Measurements from ENCODE around the gene SLC4A4. TPM values are rescaled to one million over a fixed set of nuclear protein-coding genes. Genes with fewer than 3 reads are reported as not detected.

SLC4A4 gene
- polyA plus RNA-seq, 3 donors = 72.6 to 73.7 (median 72.6) TPM

DNA sequence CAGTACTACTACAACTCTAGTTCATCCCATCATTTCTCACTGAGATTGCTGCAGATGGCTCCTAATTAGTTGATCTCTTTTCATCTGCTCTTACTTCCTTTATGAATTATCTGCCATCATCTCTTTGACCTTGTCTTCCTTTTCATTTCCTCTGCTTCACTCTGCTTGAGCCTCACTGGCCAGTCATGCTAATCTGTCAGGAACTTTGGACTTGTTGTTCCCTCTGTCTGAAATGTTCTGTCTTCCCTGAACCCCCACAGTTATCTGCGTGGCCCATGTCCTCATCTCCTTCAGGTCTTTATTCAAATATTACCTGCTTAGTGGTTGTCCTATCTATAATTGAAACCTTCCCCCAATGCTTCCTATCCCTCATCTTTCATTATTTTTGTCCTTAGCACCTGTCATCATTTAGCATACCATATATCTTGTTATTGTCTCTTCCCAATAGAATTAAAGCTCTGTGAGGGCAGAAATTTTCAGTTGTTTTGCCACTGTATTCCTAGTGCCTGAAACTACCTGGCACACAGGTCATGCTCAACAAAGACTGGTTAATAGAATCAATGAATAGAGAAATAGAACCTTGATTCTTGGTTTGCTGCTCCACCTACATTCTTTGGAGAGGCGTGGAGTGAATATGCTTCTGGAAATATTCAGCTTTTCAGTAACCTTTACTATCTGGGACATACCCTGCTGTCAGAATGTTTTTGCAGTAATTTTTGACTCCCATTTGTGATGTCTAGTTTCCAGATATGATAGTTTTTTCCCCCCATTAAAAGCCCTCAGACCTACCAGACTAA lies 5.0 kb downstream of the SLC4A4 start:
- DNase-seq (ENCODE audit: extremely low read depth in 1 of 11, low read depth in 9 of 11, low spot score in 4 of 11) = no peak

DNA sequence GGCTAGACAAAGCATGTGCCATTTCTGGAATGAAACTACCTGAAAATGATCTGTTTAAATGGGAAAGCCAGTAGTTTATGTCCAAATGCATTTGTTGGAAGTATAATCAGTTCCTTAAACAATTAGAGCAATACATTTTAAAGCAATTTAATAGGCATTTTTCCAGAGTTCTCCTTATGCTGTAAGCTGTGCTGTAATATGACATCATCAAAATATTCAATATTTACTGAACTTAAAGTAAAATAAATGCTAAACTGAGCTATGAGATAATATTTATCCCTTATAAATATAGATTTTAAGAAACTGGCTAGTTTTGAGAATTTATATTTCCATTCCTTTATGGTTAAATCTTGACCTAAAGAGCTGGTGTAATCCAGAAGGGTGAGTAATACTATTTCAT lies 7.9 kb downstream of the SLC4A4 start:
- DNase-seq (ENCODE audit: extremely low read depth in 1 of 11, low read depth in 9 of 11, low spot score in 4 of 11) = no peak

DNA sequence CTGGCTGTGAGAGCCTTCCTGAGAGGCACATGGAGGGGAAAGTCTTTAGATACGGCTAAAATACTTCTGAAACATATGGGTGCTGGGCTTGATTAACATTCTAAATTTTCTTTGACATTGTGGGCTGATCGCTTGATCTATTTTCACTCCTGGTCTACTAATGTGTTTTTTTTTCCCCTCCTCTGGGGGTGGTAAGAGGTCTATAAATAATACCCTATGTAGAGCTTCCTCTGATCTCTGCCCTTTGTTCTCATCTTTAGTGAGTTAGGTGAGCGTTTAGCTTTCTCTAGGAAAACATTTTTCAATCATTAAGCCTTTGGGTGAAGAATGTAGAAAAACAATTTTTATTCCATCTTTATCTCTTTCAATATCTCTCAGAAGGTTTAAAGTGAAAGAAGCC lies 9.8 kb downstream of the SLC4A4 start:
- DNase-seq (ENCODE audit: extremely low read depth in 1 of 11, low read depth in 9 of 11, low spot score in 4 of 11) = no peak

DNA sequence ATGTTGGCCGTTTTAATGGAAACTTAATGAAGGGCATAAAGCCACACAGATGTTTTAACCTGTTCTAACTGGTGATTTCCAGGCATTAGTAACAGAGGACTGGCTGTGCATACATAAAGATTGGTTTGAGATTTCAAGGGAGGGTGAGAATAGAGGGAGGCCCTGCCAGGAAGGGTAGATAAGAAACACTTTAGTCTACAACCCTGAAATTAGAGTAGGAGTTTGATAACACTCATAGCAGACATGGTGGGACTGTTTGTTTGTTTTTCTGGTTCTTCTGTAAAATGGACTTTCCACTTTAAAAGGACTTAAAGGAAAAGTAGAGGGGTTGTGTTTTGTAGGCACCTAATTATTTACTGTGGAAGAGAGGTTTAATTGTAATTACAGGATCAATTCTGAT lies 16.2 kb downstream of the SLC4A4 start:
- no peak for DNase-seq (ENCODE audit: extremely low read depth in 1 of 11, low read depth in 9 of 11, low spot score in 4 of 11)

DNA sequence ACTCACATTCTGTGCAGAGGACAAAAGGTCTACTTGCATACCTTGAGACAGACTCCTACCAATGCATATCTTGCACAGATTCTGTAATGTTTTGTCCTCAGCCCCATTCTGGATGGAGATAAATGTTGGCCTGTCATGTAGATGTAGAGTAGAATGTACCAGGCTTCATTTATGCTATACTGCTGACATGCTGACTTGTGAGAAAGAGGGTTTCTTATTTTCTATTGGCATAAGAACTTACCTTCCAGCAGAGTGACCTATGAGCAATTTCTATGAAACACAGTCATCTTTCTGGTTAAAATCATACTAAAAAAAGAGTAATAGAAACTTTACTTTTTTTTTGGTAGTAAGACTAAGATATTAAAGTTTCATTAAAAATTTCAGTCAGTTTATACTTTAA lies 17.2 kb downstream of the SLC4A4 start:
- DNase-seq (ENCODE audit: extremely low read depth in 1 of 11, low read depth in 9 of 11, low spot score in 4 of 11) = no peak

DNA sequence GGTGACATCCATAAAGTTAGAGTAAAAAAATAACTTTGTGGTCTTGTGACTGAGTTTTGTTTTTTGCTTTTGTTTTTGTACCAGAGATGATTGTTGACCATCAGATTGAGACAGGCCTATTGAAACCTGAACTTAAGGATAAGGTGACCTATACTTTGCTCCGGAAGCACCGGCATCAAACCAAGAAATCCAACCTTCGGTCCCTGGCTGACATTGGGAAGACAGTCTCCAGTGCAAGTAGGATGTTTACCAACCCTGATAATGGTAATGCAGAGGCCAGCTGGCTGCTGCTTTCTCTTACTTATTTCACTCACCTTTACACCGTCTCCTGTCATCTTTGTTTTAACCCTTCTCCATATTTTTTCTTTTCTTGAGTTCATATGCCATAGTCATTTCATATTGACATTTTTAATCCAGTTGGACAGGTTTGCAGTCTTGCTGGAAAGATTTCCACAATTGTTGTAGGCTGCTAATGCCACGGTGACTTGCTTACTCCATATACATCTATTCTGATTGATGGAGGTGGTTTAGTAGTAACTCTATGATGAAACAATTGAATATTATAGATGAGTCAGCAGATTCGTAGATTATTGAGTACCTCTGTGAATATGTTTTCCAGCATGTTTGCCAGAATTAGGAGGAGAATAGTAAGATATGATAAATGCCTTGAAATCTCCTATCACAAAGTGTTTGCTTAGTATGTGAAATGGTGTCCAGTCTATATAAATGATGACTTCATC lies 18.3 kb downstream of the SLC4A4 start:
- DNase-seq (ENCODE audit: extremely low read depth in 1 of 11, low read depth in 9 of 11, low spot score in 4 of 11) = no peak

DNA sequence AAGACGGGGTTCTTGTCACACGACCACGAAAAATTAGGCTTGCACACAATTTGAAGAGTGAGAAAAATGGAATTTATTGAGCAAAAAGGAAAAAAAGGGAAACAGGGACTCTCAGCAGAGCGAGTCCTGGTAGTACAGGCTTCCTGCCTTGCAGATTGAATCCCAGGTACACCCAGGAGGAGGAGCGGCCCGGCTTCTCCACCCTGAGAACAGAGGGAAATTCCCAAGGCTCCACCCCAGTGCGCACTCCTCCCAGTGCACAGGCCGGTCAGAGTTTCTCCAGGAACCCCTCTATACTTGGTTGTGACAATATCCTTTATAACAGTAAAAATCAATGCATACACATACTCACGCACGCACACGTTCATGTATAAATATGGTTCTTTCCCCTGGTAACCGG lies 22.0 kb downstream of the SLC4A4 start:
- DNase-seq (ENCODE audit: extremely low read depth in 1 of 11, low read depth in 9 of 11, low spot score in 4 of 11) = no peak

DNA sequence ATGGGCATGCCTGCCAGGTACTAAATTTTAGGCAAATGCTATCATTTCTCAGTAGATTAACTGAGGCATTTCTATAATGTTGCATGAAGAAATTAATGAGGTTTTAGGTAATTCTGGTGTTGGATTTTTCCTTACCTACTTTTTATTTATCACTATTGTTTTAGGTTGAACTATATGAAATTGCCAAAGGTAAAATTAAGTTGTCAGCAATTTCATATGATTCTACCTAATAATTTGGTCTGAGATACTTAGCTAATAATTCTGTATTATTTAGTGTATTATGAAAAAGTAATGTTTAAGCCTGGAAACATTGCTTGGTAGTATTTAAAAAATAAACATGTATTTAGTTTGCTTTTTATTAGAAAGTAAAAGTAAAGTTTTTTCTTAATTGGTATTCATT lies 22.7 kb downstream of the SLC4A4 start:
- DNase-seq (ENCODE audit: extremely low read depth in 1 of 11, low read depth in 9 of 11, low spot score in 4 of 11) = no peak

DNA sequence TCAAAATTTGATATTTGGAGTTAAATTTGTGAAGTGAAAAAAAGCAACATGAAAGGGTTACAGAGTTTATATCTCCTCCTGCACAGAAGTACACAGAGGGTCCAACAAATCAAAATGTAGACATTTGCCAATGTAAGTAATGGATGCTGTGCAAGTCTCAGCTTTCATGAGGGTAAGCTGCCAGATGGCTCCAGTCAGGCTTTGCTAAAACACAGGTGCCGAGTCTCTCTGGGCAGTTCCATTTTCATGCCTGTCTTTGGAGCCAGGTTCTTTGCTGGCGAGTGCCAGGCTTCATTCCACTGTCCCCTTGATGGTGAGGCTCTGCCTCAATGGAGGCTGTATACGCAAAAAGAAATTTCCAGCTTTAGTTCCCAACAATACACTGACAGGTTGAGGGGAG lies 27.9 kb downstream of the SLC4A4 start:
- peak in 2 of 11 donors; percentile 4 to 17 for DNase-seq (ENCODE audit: extremely low read depth in 1 of 11, low read depth in 9 of 11, low spot score in 4 of 11)

DNA sequence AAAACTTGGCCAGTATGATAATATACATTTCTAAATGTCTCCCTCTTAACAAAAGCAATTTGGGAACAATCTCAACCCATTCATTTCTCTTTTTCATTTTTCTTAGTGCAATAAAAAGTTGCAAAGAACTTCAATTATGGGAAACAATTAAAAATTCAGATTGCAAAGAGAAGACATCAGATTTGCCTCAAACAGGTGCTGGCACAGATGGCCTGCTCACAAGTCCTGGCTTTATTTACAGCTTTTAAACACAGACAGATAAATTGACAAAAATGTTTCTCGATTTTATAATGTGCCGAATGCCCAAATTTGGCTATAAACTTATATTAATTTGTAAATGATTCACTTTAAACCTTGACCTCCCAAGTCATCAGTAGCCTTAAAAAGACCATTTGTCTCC lies 28.7 kb downstream of the SLC4A4 start:
- DNase-seq (ENCODE audit: extremely low read depth in 1 of 11, low read depth in 9 of 11, low spot score in 4 of 11) = no peak

DNA sequence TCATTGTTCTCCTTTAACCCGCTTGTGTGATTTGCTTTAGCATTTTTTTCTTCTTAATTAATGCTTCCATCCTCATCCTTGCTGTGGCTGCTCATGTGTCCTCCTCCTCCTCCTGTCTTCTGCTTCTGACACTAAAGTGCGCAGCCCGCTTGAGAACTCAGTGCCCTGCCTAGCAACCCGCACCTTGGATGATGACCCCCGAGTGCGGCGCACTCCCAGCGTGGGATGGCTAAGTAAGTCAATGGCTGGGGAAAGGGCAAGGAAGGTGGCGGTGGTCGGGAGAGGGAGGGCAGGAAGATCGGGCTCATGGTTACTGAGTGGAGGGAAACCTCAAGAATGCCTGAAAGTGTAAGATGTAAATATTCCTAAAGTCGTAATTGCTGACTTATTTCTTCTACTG lies 30.1 kb downstream of the SLC4A4 start:
- DNase-seq (ENCODE audit: extremely low read depth in 1 of 11, low read depth in 9 of 11, low spot score in 4 of 11) = no peak

DNA sequence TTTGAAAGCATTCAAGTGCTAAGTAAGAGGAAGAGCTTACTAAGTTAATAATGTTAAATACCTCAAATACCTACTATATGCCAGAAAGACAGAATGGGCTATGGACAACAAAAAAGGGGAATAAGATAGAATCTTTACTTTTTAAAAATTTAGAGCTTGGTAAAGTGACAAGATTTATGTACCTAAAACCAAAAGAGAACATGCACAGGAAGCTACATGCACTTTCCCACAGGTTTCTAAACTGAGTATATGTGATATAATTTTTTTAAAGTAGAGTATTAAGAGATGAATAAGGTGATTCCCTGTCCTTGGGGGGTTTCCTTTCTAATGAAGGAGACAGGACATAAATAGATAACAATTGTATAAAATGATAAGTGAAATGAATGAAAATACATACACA lies 30.7 kb downstream of the SLC4A4 start:
- no peak for DNase-seq (ENCODE audit: extremely low read depth in 1 of 11, low read depth in 9 of 11, low spot score in 4 of 11)

DNA sequence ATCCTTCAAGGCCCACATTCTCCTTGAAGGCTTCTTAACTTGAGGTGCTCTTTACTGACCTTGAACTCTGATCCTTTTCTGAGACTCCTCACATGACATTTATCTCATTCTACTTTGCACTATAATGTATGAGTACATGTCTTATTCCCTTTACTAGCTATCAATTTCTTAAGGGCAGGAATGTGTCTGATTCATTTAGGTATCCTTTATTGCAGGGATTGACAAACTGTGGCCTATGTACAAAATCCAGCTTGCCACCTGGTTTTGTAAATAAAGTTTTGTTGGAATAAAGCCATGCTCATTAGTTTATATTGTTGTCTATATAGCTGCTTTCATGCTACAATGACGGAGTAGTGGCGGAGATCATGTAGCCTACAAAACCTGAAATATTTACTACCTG lies 36.7 kb downstream of the SLC4A4 start:
- DNase-seq (ENCODE audit: extremely low read depth in 1 of 11, low read depth in 9 of 11, low spot score in 4 of 11) = no peak

DNA sequence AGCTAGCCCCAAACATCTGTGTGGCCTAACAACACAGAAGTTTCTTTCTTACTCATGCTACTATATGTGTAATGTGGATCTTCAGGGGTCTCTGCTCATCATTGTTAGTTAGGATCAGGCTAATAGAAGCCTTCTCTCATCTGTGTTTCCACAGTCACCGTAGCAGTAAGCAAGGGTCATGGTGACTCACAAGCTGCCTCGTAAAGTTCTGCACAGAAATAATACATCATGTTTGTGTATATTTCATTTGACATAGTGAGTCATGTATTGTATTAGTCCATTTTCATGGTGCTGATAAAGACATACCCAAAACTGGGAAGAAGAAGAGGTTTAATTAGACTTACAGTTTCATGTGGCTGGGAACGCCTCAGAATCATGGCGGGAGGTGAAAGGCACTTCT lies 38.7 kb downstream of the SLC4A4 start:
- DNase-seq (ENCODE audit: extremely low read depth in 1 of 11, low read depth in 9 of 11, low spot score in 4 of 11) = no peak

DNA sequence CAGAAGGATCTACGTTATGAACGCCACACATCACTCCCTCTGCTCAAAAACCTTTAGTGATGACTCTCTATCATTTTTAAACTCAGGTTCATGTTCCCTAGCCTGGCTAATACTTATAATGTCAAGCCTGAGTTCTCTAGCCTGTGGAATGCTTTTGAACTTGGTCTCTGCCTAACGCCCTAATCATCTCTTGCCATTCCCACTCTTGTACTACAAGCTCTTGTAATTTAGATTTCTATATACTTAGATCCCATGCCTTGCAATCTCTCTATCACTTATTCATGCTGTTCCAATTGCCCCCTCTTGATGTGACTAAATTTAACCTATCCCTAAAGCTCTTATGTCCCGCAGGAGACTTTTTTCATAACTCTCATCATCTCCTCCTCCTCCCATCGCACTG lies 40.3 kb downstream of the SLC4A4 start:
- no peak for DNase-seq (ENCODE audit: extremely low read depth in 1 of 11, low read depth in 9 of 11, low spot score in 4 of 11)

DNA sequence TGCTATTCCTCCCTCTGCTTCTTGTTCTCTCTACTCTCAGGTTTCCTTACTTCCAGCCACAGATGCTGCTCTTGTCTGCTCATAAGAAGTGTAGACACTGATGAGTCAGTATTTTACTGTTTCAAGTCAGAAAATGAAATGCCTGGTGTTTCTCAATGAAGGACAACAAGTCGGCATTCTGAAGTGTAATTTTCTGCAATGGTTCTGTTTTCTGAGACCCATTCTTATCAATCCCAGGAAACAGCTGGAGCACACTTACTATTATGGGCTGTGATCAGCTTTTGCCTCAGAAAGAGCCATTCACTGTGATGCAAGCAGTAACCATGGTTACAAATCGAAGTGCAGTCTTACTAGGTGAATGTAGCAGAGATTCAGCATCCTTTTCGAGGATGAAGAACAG lies 42.0 kb downstream of the SLC4A4 start:
- no peak for DNase-seq (ENCODE audit: extremely low read depth in 1 of 11, low read depth in 9 of 11, low spot score in 4 of 11)

DNA sequence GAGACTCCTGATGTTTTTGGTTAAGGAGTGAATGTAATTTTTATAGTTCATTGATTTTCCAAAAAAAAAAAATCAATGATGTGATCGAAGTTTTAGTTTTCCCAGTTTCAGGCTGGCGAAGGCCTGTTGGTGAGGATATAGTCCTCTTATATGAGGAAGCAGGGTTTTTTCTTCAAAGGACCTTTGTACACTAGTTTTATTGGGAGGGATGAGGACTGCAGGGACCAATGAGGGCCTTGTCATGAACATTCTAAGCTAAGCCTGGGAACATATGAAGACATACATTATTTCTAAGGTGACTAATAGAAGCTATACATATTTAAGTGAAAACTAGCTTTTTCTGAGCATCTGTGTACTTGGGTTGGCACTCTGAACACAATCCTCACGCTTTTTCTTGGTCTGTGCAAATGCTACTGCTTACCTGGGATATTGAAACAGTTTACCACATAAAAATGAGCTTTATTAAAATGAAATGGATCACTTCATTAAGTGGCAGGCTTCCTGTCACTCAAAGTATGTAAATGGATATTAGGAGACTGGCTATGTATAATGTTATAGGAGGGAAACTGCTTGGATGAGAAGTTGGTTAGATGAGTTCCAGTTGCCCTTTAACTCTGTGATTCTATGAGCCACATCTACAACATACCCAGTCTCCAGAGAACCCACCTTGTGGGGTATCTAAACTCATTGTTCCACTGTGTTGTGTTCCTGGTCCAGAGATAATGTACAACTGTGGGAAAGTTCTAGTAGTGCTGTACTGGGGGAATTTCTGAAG lies 43.5 kb downstream of the SLC4A4 start:
- no peak for DNase-seq (ENCODE audit: extremely low read depth in 1 of 11, low read depth in 9 of 11, low spot score in 4 of 11)

DNA sequence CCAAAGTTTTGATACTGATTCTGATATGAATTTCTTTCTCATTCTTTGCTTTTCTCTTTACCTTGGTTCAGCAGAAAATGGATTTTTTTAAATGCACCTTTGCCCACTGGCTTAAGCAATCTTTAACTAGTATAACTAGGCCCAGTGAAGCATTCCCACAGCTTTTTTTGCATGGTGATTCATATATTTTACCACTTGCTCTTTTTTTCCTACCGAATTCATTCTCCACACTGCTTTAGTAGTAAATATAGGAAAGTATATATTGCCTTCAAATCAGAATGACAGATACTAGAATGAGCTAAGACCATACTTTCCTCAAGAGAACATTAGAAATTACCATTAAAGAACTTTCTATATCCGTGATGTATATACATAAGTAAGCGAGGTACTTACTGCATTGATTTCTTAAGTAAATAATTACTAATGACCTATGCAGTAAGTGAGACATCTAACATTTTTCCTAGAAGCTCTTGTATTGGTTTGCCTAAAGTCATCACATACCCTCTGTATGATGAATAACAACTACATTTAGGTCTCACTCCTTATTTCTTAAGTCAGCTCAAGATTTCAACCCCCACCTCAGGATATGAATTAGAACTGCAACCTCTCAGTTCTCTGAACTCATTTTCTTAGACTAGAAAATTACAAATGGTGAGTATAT lies 44.2 kb downstream of the SLC4A4 start:
- DNase-seq (ENCODE audit: extremely low read depth in 1 of 11, low read depth in 9 of 11, low spot score in 4 of 11) = peak in 1 of 11 donors; percentile 17

DNA sequence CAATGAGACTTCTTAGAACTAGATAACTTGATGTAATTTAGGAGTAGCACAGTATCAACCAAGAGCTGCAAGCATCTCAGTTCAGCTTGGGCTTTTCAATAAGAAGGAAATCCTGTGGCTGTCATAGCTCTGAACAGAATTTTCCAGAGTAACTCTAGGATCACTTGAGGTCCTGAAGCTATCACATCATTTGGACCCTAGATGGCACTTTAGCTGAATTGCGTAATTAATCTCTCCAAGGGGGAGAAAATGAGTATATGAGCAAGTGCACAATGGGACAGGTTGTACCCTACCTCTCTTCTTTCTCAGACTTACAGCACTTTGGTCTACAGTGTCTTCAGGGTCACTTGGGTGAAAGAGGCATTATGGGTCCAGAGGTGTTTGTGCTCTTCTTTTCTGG lies 45.2 kb downstream of the SLC4A4 start:
- no peak for DNase-seq (ENCODE audit: extremely low read depth in 1 of 11, low read depth in 9 of 11, low spot score in 4 of 11)

All from renal cortex interstitium (tissue), 11 donors.